Measurements from ENCODE around the gene CREG2. TPM values are rescaled to one million over a fixed set of nuclear protein-coding genes. Genes with fewer than 3 reads are reported as not detected.

CREG2 gene
- total RNA-seq, 1 donor: not detected

GRCh38 chr2:101369100-101369499 is 18.2 kb downstream of the CREG2 start:
- Histone ChIP-seq H3K4me1 (ENCODE audit: insufficient read depth, low read length) (no peaks in the 10 kb centered on the region), H3K27me3 (ENCODE audit: insufficient read depth, low read length) (no peaks in the 10 kb centered on the region), H3K9me3 (ENCODE audit: low read depth, low read length) (peaks cover 5% of the 10 kb centered on the region), H3K4me3 (ENCODE audit: low read length) (no peak overlapping the region)

DNA sequence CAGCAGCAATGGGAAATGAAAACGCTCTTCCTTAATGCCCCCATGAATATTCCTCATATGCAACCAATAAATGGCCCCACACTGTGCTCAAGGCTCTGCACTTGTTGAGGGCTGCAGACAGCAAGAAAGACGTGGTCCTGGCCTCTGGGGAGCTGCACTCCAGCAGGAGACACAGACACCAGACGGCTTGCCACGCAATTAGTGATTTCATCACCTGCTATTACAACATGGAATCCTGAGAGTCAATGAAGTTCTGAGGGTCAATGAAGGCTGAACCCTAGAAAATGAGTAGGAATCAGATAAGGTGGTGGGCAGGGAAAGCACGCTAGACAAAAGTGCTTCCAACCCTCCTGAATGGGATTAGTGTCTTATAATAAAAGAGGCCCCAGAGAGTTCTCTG is 18.9 kb downstream of the CREG2 start:
- peaks cover 5% of the 10 kb centered on the region for H3K9me3 ChIP-seq (ENCODE audit: low read depth, low read length)
- H3K27me3 ChIP-seq (ENCODE audit: insufficient read depth, low read length): no peaks in the 10 kb centered on the region
- no peaks in the 10 kb centered on the region for H3K4me1 ChIP-seq (ENCODE audit: insufficient read depth, low read length)
- no peak overlapping the region for H3K4me3 ChIP-seq (ENCODE audit: low read length)

DNA sequence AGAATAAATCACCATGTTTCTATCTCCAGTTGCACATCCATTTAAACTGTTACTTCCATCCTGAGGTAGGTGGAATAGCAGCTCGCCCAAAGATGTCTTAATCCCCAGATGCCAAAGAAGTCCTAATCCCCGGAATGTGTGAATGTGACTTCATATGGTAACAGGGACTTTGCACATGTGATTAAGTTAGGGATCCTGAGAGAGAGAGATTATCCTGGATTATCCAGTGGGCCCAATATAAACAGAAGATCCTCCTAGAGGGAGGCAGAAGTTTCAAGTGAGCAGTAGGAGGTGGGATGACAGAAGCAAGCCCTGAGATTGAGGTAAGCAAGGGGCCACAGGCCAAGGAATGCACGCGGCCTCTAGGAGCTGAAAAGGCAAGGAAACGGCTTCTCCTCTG is 19.8 kb downstream of the CREG2 start:
- Histone ChIP-seq H3K9me3 (ENCODE audit: low read depth, low read length) (no peaks in the 10 kb centered on the region), H3K4me3 (ENCODE audit: low read length) (no peak overlapping the region), H3K27me3 (ENCODE audit: insufficient read depth, low read length) (no peaks in the 10 kb centered on the region), H3K4me1 (ENCODE audit: insufficient read depth, low read length) (peaks cover 2% of the 10 kb centered on the region)

DNA sequence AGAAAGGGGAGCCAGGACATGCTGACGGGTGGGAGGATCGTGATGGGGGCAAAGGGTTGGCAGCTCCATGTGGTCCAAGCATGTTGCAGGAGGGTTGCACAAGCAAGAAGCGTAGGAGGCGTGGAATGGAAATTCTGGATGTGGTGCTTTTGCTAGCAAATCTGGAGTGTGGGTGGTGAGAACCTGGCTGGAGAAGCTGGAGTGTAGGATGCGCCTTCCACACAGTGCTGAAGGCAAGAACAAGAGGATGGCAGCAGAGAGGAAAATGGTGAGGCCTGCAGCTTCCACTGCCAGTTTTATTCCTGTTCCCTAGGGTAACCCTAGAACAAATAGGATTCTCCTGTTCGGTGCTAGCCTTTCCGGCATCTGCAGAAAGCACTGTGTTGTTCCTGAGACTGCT is 22.4 kb downstream of the CREG2 start:
- Histone ChIP-seq H3K4me3 (ENCODE audit: low read length) (no peak overlapping the region), H3K27me3 (ENCODE audit: insufficient read depth, low read length) (no peaks in the 10 kb centered on the region)

DNA sequence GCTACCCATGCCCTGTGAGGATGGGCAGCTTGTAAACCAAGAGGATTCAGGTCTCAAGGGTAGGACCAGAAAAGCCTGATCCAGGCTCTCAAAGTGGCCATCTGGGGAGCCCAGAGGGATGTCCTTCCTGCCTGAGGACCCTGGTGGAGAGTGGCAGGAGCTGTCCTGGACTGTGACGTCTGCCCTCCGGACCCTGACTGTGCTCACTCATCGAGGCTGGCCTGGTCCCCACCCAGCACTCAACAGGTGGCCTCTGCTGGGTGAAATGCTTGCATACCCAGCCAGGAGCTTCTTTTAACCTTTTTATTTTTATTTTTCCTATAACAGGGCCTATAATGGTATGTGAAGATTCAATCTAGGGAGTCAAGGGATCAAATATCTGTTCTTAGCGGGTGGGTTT is 24.5 kb downstream of the CREG2 start:
- Histone ChIP-seq H3K4me1 (ENCODE audit: insufficient read depth, low read length) (peaks cover 17% of the 10 kb centered on the region), H3K9me3 (ENCODE audit: low read depth, low read length) (no peaks in the 10 kb centered on the region), H3K27me3 (ENCODE audit: insufficient read depth, low read length) (no peaks in the 10 kb centered on the region), H3K4me3 (ENCODE audit: low read length) (no peak overlapping the region)

More for the DNA sequence above, 22.4 kb downstream of the CREG2 start:
- no peaks in the 10 kb centered on the region for H3K9me3 ChIP-seq (ENCODE audit: low read depth, low read length)
- H3K4me1 ChIP-seq (ENCODE audit: insufficient read depth, low read length): peaks cover 17% of the 10 kb centered on the region

DNA sequence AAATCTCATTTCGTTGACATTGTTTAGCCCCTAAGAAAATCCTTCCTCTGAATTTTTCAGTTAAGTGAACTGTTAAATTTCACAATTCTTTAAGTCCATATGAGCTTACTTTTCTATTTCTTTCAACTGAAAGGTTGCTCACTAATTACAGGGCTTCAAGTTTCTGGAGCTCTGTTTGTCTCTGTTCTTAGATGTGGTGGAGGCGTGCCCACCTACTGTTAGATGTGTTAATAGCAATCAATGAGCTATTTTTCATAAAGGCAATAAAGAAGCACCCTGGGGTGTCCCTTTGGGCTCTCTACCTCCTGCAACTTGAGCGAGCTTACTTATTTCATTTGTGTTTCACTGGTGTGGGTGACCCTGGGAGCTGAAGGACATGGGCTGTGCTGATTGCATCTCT is 25.0 kb downstream of the CREG2 start:
- no peaks in the 10 kb centered on the region for H3K27me3 ChIP-seq (ENCODE audit: insufficient read depth, low read length)
- no peaks in the 10 kb centered on the region for H3K9me3 ChIP-seq (ENCODE audit: low read depth, low read length)
- H3K4me1 ChIP-seq (ENCODE audit: insufficient read depth, low read length): peaks cover 17% of the 10 kb centered on the region
- H3K4me3 ChIP-seq (ENCODE audit: low read length): no peak overlapping the region

GRCh38 chr2:101361522-101361921 is 25.8 kb downstream of the CREG2 start:
- Histone ChIP-seq H3K9me3 (ENCODE audit: low read depth, low read length) (no peaks in the 10 kb centered on the region), H3K4me3 (ENCODE audit: low read length) (no peak overlapping the region), H3K27me3 (ENCODE audit: insufficient read depth, low read length) (no peaks in the 10 kb centered on the region), H3K4me1 (ENCODE audit: insufficient read depth, low read length) (peaks cover 17% of the 10 kb centered on the region)

DNA sequence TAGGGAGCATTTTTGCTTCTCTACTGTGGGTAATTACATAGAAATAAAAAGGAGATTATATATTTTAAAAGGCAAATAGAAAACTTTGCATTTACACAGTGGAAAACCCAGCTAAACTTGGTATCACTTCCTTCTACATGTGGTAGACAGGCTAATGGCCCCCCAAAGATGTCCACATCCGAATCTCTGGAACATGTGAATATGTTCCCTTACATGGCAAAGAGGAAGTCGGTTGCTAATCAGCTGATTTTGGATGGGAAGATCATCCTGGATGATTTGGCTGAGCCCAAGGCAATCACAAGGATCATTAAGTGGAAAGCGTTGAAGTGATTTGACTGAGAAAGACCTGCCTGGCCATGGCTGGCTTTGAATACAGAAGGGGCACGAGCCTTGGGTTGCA is 26.2 kb downstream of the CREG2 start:
- Histone ChIP-seq H3K4me3 (ENCODE audit: low read length) (no peak overlapping the region), H3K4me1 (ENCODE audit: insufficient read depth, low read length) (peaks cover 17% of the 10 kb centered on the region), H3K27me3 (ENCODE audit: insufficient read depth, low read length) (no peaks in the 10 kb centered on the region), H3K9me3 (ENCODE audit: low read depth, low read length) (no peaks in the 10 kb centered on the region)

GRCh38 chr2:101360232-101360631 is 27.1 kb downstream of the CREG2 start:
- H3K4me1 ChIP-seq (ENCODE audit: insufficient read depth, low read length): peaks cover 17% of the 10 kb centered on the region
- H3K9me3 ChIP-seq (ENCODE audit: low read depth, low read length): no peaks in the 10 kb centered on the region
- H3K27me3 ChIP-seq (ENCODE audit: insufficient read depth, low read length): no peaks in the 10 kb centered on the region
- H3K4me3 ChIP-seq (ENCODE audit: low read length): no peak overlapping the region

- no peaks in the 10 kb centered on the region for H3K27me3 ChIP-seq (ENCODE audit: insufficient read depth, low read length)
- H3K4me3 ChIP-seq (ENCODE audit: low read length): no peak overlapping the region
- peaks cover 17% of the 10 kb centered on the region for H3K4me1 ChIP-seq (ENCODE audit: insufficient read depth, low read length)
- H3K9me3 ChIP-seq (ENCODE audit: low read depth, low read length): no peaks in the 10 kb centered on the region
Observed at GRCh38 chr2:101359410-101359954, 27.8 kb downstream of the CREG2 start.

DNA sequence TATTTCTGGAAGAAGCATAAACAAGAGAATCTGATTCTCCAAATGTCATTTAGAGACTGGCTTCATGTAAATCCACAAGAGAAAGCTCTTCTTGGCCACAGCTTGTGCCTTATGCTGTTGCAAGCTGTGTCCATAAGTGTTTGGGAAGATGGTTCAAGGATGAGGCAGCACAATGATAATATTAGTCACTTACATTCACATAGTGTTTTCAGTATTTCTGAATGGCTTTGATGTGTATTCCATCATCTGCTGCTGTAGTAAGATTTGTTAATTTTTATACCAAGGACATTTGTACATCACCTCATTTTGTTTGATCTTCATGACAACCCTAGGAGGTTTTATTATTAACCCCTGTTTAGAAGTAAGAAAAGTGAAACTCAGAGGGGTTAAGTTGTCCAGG is 29.9 kb downstream of the CREG2 start:
- Histone ChIP-seq H3K9me3 (ENCODE audit: low read depth, low read length) (no peaks in the 10 kb centered on the region), H3K4me1 (ENCODE audit: insufficient read depth, low read length) (peaks cover 14% of the 10 kb centered on the region), H3K4me3 (ENCODE audit: low read length) (no peak overlapping the region), H3K27me3 (ENCODE audit: insufficient read depth, low read length) (no peaks in the 10 kb centered on the region)

DNA sequence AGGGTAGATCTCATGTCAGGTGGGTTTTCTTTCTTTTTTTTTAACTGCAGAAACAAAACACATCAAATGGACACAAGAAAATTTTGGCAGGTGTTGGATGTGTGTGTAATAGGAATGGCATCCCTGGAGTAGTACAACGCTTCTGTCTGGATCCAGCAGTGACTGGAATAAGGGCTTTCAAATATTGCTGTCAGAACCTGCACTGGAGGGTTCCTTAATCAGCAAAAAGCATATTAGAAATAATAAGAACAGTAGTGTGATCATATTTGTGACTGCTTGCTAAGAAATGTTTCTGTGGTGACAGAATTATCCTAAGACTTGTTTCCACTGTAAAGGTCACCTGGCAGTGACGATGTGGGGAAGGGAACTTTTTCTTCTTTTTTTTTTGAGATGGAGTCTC is 30.8 kb downstream of the CREG2 start:
- no peaks in the 10 kb centered on the region for H3K9me3 ChIP-seq (ENCODE audit: low read depth, low read length)
- peaks cover 6% of the 10 kb centered on the region for H3K4me1 ChIP-seq (ENCODE audit: insufficient read depth, low read length)
- no peaks in the 10 kb centered on the region for H3K27me3 ChIP-seq (ENCODE audit: insufficient read depth, low read length)
- H3K4me3 ChIP-seq (ENCODE audit: low read length): no peak overlapping the region

DNA sequence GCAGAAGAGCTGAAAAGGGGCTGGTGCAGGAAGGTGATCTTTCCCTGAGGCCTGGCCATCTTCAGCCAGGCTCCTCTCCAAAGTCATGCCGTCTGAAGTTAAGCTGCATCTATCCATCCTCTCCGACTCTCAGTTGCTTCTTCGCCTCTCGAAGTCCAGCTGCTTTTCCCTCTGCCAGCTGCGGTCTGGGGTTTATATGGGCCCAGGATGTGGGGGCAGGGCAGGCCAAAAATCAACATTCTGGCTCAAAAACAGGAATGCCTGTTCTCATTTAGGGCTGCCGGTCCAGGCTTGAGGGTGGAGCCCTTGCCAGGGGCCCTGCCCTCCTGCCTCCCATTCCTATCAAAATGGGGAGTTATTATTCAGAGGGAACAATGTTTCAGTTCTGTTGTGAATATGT is 31.2 kb downstream of the CREG2 start:
- Histone ChIP-seq H3K4me3 (ENCODE audit: low read length) (no peak overlapping the region), H3K27me3 (ENCODE audit: insufficient read depth, low read length) (no peaks in the 10 kb centered on the region), H3K4me1 (ENCODE audit: insufficient read depth, low read length) (peaks cover 1% of the 10 kb centered on the region), H3K9me3 (ENCODE audit: low read depth, low read length) (no peaks in the 10 kb centered on the region)

DNA sequence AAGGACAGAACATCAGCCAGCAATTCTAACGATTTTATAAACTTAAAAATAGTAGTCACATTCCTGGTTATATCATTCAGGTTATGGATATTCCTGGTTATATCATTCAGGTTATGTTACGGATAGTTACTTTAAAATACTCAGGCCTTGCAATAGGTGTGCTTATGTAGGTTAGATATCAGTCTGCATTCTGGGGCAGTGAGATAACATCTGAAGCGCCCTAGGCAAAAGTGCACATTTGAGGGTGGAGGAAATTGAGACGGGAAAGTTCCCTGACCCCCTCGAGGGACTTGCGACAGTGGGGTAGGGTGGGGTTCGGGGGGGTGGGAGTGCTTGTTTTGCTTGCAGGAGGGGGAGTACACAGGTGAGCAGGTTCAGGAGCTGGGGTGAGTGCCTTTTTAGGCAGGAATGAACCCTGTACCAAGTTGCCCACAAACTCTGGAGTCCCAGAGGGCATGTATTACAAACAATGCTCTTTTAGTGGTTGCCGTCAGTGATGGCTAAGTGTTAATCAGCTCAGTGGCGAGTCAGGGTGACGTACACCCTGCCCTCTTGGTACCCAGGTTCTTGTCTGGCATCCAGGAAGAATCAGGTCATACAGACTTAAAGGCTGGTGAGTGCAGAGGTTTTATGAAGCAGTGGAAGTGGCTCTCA is 31.8 kb downstream of the CREG2 start:
- Histone ChIP-seq H3K27me3 (ENCODE audit: insufficient read depth, low read length) (no peaks in the 10 kb centered on the region), H3K4me3 (ENCODE audit: low read length) (no peak overlapping the region), H3K4me1 (ENCODE audit: insufficient read depth, low read length) (no peaks in the 10 kb centered on the region), H3K9me3 (ENCODE audit: low read depth, low read length) (no peaks in the 10 kb centered on the region)

DNA sequence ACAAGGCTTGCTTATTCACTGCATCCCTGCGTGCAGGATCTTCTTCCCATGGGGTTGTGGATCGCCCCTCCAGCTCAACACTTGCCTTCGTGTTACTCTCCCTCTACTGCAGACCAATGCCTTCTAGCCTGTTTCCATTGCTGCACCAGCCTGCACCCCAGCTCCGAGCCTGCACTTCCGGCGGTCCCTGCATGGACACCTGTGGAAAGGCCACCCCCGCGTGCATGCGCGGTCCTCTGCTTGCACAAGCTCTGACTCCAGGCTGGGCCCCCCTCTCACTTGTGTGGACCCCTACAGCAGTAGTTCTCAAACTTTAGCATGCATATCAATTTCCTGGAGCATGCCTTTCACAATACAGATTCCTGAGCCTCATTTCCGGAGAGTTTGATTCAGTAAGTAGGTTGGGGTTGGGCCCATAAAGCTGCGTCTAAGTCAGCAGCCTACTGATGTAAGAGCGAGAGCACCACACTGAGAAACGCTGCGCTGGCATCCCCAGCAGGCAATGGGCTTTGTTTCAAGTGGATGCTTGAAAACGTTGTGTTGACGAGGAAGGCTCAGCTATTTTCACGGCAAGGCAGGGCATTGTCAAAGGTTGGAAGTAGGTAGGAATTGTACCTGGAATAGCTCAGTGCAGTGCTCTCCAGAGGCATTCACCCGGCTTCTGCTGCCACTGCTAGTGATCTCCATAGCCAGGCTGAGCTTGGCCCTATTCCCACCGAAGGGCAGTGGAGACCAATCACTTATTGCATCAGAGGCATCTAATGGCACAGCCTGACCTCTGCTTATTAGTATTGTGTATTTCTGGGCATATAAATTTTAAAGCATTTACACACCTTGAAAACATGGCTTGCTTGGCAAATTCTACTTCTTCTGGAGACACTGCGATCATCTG is 32.6 kb downstream of the CREG2 start:
- Histone ChIP-seq H3K9me3 (ENCODE audit: low read depth, low read length) (no peaks in the 10 kb centered on the region), H3K4me1 (ENCODE audit: insufficient read depth, low read length) (no peaks in the 10 kb centered on the region), H3K4me3 (ENCODE audit: low read length) (no peak overlapping the region), H3K27me3 (ENCODE audit: insufficient read depth, low read length) (no peaks in the 10 kb centered on the region)
